LNCAP (cell line): ENCODE results near the gene GPR146.

Experiments
- CTCF ChIP-seq: fragments of 450-650 bp; IDR thresholded peaks from 2 replicates; pipeline ENCODE4 v1.5.1; 2017; ENCODE audit warnings: mild to moderate bottlenecking

The GPR146 gene

GRCh38 chr7:1032536-1033181, 11.7 kb upstream of the GPR146 start:
- TF ChIP-seq CTCF, result no peak

DNA sequence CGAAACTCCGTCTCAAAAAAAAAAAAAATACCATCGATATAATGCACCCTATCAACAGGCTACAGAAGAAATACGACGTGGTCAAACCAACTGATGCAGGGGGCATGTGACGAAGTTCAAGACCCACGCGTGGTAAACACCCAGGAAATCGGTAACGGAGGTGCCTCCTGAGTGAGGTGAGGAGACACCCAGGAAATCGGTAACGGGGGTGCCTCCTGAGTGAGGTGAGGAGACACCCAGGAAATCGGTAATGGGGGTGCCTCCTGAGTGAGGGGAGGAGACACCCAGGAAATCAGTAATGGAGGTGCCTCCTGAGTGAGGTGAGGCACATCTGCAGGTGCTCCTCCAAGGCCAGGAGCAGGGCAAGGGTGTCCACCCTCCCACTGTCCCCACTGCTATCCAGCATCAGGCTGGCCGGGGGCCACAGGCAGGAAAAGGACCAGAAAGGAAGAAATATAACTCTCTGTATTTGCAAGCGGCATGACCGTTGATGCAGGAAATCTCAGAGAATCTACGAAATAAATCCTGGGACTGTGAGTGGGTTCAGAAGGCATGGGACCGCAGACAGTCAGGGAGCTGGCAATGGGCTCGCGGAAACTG, 10.7 kb upstream of the GPR146 start:
- no peak for TF ChIP-seq CTCF

DNA sequence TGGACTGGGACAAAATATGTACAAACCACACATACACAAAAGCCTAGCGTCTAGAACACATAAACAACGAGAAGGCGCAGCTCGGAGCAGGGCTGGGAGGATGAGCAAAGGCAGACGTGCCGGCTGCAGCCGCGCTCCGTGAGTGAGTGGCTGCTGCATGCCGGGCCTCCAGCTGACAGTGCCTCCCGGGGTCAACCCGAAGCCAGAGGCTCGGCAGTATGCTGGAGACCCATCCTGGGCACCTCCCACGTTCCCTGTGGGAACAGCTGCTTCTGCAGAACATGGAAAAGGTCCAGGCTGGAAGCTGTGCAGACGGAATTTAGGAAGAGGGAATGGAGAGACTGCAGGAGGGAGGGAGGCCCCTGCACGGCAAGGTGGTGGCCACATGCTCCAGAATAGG, 3.6 kb upstream of the GPR146 start:
- no peak for TF ChIP-seq CTCF

DNA sequence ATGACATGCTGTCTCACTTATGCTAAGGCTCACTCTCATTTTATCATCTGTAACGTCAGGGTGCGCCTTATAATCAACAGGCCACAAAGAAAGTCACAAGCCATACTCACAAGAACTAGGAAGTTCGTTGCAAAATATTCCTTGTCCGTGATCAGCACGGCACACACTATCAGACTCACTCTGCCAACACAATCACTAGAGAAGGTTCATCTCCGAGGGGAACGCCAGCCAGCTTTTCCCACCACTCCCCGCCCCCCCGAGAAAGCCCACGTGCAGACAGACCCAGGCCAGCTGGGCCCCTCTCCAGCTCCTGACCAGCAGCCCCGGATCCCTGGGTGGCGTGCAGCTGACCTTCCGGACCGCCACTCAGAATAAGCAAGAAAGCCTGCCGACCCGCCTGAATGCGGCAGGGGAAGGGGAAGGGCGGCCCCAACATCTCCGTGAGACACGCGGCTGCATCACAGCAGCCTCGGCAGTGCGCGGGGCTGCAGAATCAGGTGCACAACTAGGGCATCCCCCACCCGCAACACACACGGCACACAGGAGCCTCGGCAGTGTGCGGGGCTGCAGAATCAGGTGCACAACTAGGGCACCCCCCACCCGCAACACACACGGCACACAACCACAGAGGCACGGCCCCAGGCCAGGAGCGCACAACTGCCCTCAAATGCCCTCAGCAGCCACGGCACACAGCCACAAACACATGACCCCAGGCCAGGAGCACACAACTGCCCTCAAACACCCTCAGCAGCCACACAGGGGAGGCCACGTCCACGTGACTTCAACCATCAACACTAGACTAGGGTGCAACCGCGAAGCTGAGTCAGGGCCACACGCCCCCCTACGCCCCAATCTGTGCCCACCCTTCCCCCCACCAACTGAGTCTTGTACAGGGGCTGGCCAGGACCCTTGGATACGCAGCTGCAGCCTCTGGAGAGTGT, 2.5 kb upstream of the GPR146 start:
- TF ChIP-seq CTCF, result no peak

DNA sequence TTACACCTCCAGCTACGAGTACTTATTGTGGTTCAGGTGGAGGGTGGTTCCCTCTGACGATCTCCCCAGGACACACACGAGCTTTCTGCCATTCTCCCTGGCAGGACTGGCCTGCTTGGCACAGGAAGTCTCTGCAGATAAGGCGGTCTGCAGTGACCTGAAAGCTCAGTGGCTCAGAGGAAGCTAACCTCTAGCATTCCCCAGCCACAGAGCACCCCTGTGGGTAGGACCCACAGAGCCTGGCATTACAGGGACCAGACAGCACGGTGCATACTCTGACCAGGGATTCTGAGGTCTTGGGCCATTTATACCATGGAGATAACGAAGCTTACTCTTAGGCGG, 1.9 kb upstream of the GPR146 start:
- TF ChIP-seq CTCF, result no peak

DNA sequence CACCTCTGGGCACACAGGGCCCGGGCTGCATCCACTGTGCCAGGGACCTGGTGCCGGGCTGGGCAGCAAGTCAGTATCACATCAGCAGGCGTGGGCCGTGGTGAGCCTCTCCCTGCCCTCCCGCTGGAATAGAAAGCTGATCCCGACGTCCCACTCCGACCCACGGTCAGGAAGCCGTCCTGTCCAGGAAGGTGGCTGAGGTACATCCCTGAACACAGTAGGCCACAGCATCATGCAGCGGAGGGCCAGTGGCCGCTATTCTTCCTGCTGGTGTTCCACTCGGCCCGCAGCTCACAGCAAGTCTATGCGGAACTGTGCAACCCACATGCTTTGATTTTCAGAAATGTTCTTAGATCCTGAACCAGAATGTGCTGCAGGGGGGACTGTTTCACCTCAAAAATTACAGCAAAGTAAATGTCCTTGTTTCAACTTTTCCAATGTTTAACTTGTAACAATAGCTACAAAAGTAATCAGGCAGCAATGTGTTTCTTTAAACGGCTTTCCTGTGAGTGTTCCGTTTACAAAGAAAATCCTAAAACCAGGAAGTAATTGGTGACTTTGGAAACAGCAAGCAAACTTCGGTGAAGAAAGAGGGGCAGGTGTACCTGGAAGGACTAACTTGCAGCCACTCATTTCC, 676 bp upstream of the GPR146 start:
- no peak for TF ChIP-seq CTCF
